H9 (cell line): Measurements from ENCODE around the gene C16orf92. TPM values are rescaled to one million over a fixed set of nuclear protein-coding genes. Genes with fewer than 3 reads are reported as not detected.

ENCODE experiments used
- DNase-seq: peaks from one replicate; pipeline ENCODE4 v3.0.0-alpha.2; 2017
- H2AFZ ChIP-seq: one replicate; pipeline ENCODE4 v1.6.1; 2013; ENCODE audit warnings: mild to moderate bottlenecking, low read length, control low read depth, moderate library complexity
- H2AK5ac ChIP-seq: 2 replicates; pipeline ENCODE4 v1.6.1; 2013; ENCODE audit warnings: low read length, control low read depth, mixed read lengths; ENCODE audit not compliant: insufficient read length
- H2BK120ac ChIP-seq: one replicate; pipeline ENCODE4 v1.6.1; 2013; ENCODE audit warnings: low read depth, mild to moderate bottlenecking, low read length, control low read depth, inconsistent platforms; ENCODE audit not compliant: poor library complexity, severe bottlenecking
- H2BK12ac ChIP-seq: 2 replicates; pipeline ENCODE4 v1.6.1; 2013; ENCODE audit warnings: low read length, control low read depth, mixed read lengths, low read depth; ENCODE audit not compliant: insufficient read length
- H2BK15ac ChIP-seq: 2 replicates; pipeline ENCODE4 v1.6.1; 2013; ENCODE audit warnings: low read depth, low read length, control low read depth
- H2BK20ac ChIP-seq: one replicate; pipeline ENCODE4 v1.6.1; 2013; ENCODE audit warnings: low read depth, mild to moderate bottlenecking, low read length, control low read depth, inconsistent platforms; ENCODE audit not compliant: poor library complexity, severe bottlenecking
- H2BK5ac ChIP-seq: 2 replicates; pipeline ENCODE4 v1.6.1; 2013; ENCODE audit warnings: low read length, control low read depth, mixed read lengths; ENCODE audit not compliant: insufficient read length
- H3K14ac ChIP-seq: 2 replicates; pipeline ENCODE4 v1.6.1; 2013; ENCODE audit warnings: low read length, control low read depth; ENCODE audit not compliant: insufficient read depth
- H3K18ac ChIP-seq: 2 replicates; pipeline ENCODE4 v1.6.1; 2013; ENCODE audit warnings: low read depth, mild to moderate bottlenecking, mixed read lengths, low read length, control low read depth; ENCODE audit not compliant: insufficient read length
- H3K23ac ChIP-seq: 2 replicates; pipeline ENCODE4 v1.6.1; 2013; ENCODE audit warnings: low read length, control low read depth, mixed read lengths, low read depth; ENCODE audit not compliant: insufficient read length
- H3K23me2 ChIP-seq: 2 replicates; pipeline ENCODE4 v1.6.1; 2013; ENCODE audit warnings: low read depth, mild to moderate bottlenecking, mixed read lengths, low read length, control low read depth; ENCODE audit not compliant: insufficient read length, poor library complexity, severe bottlenecking
- H3K27ac ChIP-seq: 2 replicates; pipeline ENCODE4 v1.5.1; 2013; ENCODE audit warnings: low read length, control low read depth, mixed read lengths, low read depth; ENCODE audit not compliant: insufficient read length
- H3K27me3 ChIP-seq: 2 replicates; pipeline ENCODE4 v1.6.1; 2013; ENCODE audit warnings: low read length, control low read depth, inconsistent platforms; ENCODE audit not compliant: insufficient read depth
- H3K4ac ChIP-seq: 2 replicates; pipeline ENCODE4 v1.6.1; 2013; ENCODE audit warnings: low read depth, mild to moderate bottlenecking, control low read depth, inconsistent platforms, low read length, moderate library complexity
- H3K4me1 ChIP-seq: 2 replicates; pipeline ENCODE4 v1.6.1; 2013; ENCODE audit warnings: low read length, control low read depth, inconsistent platforms; ENCODE audit not compliant: insufficient read depth
- H3K4me2 ChIP-seq: 2 replicates; pipeline ENCODE4 v1.6.1; 2013; ENCODE audit warnings: low read length, control low read depth, mixed read lengths; ENCODE audit not compliant: insufficient read length, insufficient read depth
- H3K56ac ChIP-seq: 2 replicates; pipeline ENCODE4 v1.6.1; 2013; ENCODE audit warnings: low read depth, mild to moderate bottlenecking, mixed read lengths, low read length, control low read depth; ENCODE audit not compliant: insufficient read length
- H3K79me1 ChIP-seq: 2 replicates; pipeline ENCODE4 v1.6.1; 2013; ENCODE audit warnings: low read depth, mild to moderate bottlenecking, moderate library complexity, low read length, control low read depth, inconsistent platforms; ENCODE audit not compliant: insufficient read depth, poor library complexity, severe bottlenecking
- H3K79me2 ChIP-seq: 2 replicates; pipeline ENCODE4 v1.6.1; 2013; ENCODE audit warnings: low read length, control low read depth, inconsistent platforms; ENCODE audit not compliant: insufficient read depth
- H3K9ac ChIP-seq: 2 replicates; pipeline ENCODE4 v1.6.1; 2013; ENCODE audit warnings: low read length, control low read depth, mixed read lengths; ENCODE audit not compliant: insufficient read length; ENCODE audit errors: extremely low read depth
- H3K9me3 ChIP-seq: one replicate; pipeline ENCODE4 v1.6.1; 2013; ENCODE audit warnings: low read depth, low read length, inconsistent platforms; ENCODE audit not compliant: control insufficient read depth
- H3T11ph ChIP-seq: one replicate; pipeline ENCODE4 v1.6.1; 2013; ENCODE audit warnings: mild to moderate bottlenecking, low read length, control low read depth, inconsistent platforms
- H4K20me1 ChIP-seq: one replicate; pipeline ENCODE4 v1.6.1; 2013; ENCODE audit not compliant: control insufficient read depth, insufficient read length, insufficient read depth
- H4K5ac ChIP-seq: 2 replicates; pipeline ENCODE4 v1.6.1; 2013; ENCODE audit warnings: low read depth, mild to moderate bottlenecking, mixed read lengths, low read length, control low read depth; ENCODE audit not compliant: insufficient read length
- H4K8ac ChIP-seq: replicated peaks from 2 replicates; pipeline ENCODE4 v1.6.1; 2013; ENCODE audit warnings: low read length, control low read depth, mixed read lengths, low read depth; ENCODE audit not compliant: insufficient read length
- H4K91ac ChIP-seq: 2 replicates; pipeline ENCODE4 v1.6.1; 2013; ENCODE audit warnings: low read depth, mild to moderate bottlenecking, moderate library complexity, mixed read lengths, low read length, control low read depth; ENCODE audit not compliant: insufficient read length
- H3K27ac Mint-ChIP-seq, 3 experiments: 2 replicates in 2 of 3; 3 replicates in 1 of 3; pipeline ENCODE4 v1.8.0; 2020 to 2021; ENCODE audit warnings: mixed read lengths in 3 of 3, mild to moderate bottlenecking in 1 of 3, moderate library complexity in 1 of 3
- H3K27me3 Mint-ChIP-seq: 2 replicates; pipeline ENCODE4 v1.8.0; 2021; ENCODE audit warnings: low read depth, mild to moderate bottlenecking, moderate library complexity, mixed read lengths
- H3K36me3 Mint-ChIP-seq, 3 experiments: 2 replicates in 2 of 3; 3 replicates in 1 of 3; pipeline ENCODE4 v1.8.0; 2020 to 2021; ENCODE audit warnings: low read depth in 3 of 3, mixed read lengths in 3 of 3; ENCODE audit not compliant: insufficient read depth in 1 of 3
- H3K4me1 Mint-ChIP-seq, 2 experiments: 2 replicates each; pipeline ENCODE4 v1.8.0; 2020; ENCODE audit warnings: mixed read lengths in 2 of 2
- H3K4me3 Mint-ChIP-seq, 2 experiments: 2 replicates in 1 of 2; 3 replicates in 1 of 2; pipeline ENCODE4 v1.8.0; 2020 to 2021; ENCODE audit warnings: mild to moderate bottlenecking in 2 of 2, mixed read lengths in 2 of 2, moderate library complexity in 1 of 2
- H3K9me3 Mint-ChIP-seq, 2 experiments: 2 replicates in 1 of 2; 3 replicates in 1 of 2; pipeline ENCODE4 v1.8.0; 2020; ENCODE audit warnings: mild to moderate bottlenecking in 2 of 2, mixed read lengths in 2 of 2, moderate library complexity in 1 of 2
- WGBS: extraction: QIAGEN DNeasy Blood & Tissue Kit; methylation state at CpG from one replicate; pipeline ENCODE4 v1.1.7; 2013; ENCODE audit warnings: missing lambda C conversion rate, low lambda C conversion rate, mixed read lengths; ENCODE audit not compliant: insufficient read length; ENCODE audit errors: extremely low coverage; 5-methylcytosine and 5-hydroxymethylcytosine counted together
- long read RNA-seq: library from polyadenylated mRNA; unstranded; transcript quantifications from one replicate; pipeline ENCODE4 v2.0.0, GENCODE V29; 2020
- total RNA-seq: library from RNA; stranded (reverse); gene quantifications from 2 replicates; pipeline ENCODE4 v1.2.1, GENCODE V29; 2021
- TF ChIP-seq, protein P1 (sequence below): fragments of 200-600 bp; sonication (generic); conservative IDR thresholded peaks from 3 replicates; pipeline ENCODE4 v1.8.0; 2021; ENCODE audit warnings: antibody characterized with exemption, mild to moderate bottlenecking

Gene C16orf92
- not detected in 2 replicates for total RNA-seq
- long read RNA-seq = 0 reads

DNA sequence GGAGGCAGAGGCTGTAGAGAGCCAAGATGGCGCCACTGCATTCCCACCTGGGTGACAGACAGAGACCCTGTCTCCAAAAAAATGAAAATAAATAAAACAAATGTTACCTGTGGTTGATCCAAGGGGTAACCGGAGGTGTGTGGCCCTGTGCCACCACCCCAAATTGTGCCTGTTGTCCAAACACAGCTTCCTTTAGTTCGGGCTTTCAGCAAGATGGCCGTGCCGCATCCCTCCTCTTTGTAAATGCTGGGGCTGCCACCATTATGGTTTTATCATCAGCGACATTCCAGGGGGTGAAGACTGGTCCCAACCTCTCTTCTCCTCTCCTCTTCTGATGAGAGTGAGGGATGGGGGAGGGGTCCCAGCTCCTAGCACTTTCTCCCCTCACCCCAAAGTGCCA, at the start of gene C16orf92:
C16orf92 (plus strand) TSS at position 312 of the 400 bp plus-strand sequence. CDS start 143 bp downstream, outside the sequence.
- WGBS = no CpG with 5 or more reads among the region's 6 CpGs
- Histone ChIP-seq H3K9ac (no peak within 1 kb of the TSS), H2BK5ac (no peak within 1 kb of the TSS), H3K27ac (no peak within 1 kb of the TSS), H4K20me1 (no peaks in the 10 kb centered on the region), H2AK5ac (no peak within 1 kb of the TSS), H2BK12ac (no peak within 1 kb of the TSS), H3T11ph (no peak within 1 kb of the TSS), H2AFZ (no peak within 1 kb of the TSS), H3K56ac (no peak within 1 kb of the TSS), H3K27me3 (no peaks in the 10 kb centered on the region; the same call in 1 of the 2 replicates), H3K9me3 (no peaks in the 10 kb centered on the region), H2BK20ac (no peak within 1 kb of the TSS), H4K5ac (no peak within 1 kb of the TSS), H3K79me2 (no peaks in the 10 kb centered on the region), H3K79me1 (no peaks in the 10 kb centered on the region), H3K4me1 (no peaks in the 10 kb centered on the region), H3K4ac (no peak within 1 kb of the TSS), H3K14ac (no peak within 1 kb of the TSS), H2BK120ac (no peak within 1 kb of the TSS), H3K23me2 (peaks cover 4% of the 10 kb centered on the region), H3K23ac (no peak within 1 kb of the TSS), H3K4me2 (no peak within 1 kb of the TSS), H4K91ac (no peak within 1 kb of the TSS), H2BK15ac (no peak within 1 kb of the TSS), H3K18ac (no peak within 1 kb of the TSS), H4K8ac (no peak within 1 kb of the TSS)
- H3K27ac Mint-ChIP-seq = peak within 1 kb of the TSS in 2 of 3 experiments; percentile 69 to 85; a peak in 2 of 7 replicates
- TF ChIP-seq, protein P1, sequence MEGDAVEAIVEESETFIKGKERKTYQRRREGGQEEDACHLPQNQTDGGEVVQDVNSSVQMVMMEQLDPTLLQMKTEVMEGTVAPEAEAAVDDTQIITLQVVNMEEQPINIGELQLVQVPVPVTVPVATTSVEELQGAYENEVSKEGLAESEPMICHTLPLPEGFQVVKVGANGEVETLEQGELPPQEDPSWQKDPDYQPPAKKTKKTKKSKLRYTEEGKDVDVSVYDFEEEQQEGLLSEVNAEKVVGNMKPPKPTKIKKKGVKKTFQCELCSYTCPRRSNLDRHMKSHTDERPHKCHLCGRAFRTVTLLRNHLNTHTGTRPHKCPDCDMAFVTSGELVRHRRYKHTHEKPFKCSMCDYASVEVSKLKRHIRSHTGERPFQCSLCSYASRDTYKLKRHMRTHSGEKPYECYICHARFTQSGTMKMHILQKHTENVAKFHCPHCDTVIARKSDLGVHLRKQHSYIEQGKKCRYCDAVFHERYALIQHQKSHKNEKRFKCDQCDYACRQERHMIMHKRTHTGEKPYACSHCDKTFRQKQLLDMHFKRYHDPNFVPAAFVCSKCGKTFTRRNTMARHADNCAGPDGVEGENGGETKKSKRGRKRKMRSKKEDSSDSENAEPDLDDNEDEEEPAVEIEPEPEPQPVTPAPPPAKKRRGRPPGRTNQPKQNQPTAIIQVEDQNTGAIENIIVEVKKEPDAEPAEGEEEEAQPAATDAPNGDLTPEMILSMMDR = no peak
- no peak within 1 kb of the TSS; a peak in 1 of 5 replicates for H3K4me3 Mint-ChIP-seq
- DNase-seq = no peak
- peaks cover 6 to 15% (median 11%) of the 10 kb centered on the region in 3 experiments; a peak in 5 of 7 replicates for H3K36me3 Mint-ChIP-seq
- H3K4me1 Mint-ChIP-seq = peaks cover 1 to 10% of the 10 kb centered on the region in 2 experiments
- peaks cover 2% of the 10 kb centered on the region for H3K27me3 Mint-ChIP-seq
- no peaks in the 10 kb centered on the region; a peak in 1 of 5 replicates for H3K9me3 Mint-ChIP-seq
